Keratinocyte (primary cell): ENCODE results near the gene NR2E3.

Source experiments
- CTCF ChIP-seq, 3 experiments: IDR thresholded peaks in 1 of 3; conservative IDR thresholded peaks in 1 of 3; optimal IDR thresholded peaks in 1 of 3; 2 replicates in 2 of 3; 3 replicates in 1 of 3; pipeline versions ENCODE3 to v1.5.1; 2011; ENCODE audit warnings: low read length in 3 of 3, mild to moderate bottlenecking in 3 of 3, moderate library complexity in 2 of 3, control low read depth in 1 of 3, inconsistent platforms in 1 of 3; ENCODE audit not compliant: insufficient read depth in 2 of 3; ENCODE audit errors: extremely low read depth in 1 of 3
- EZH2 ChIP-seq: IDR thresholded peaks from one replicate; pipeline ENCODE4 v1.6.1; 2012; ENCODE audit warnings: inconsistent platforms, mild to moderate bottlenecking, low read length, moderate library complexity

GRCh38 chr15:71784719-71785118, 25.6 kb upstream of the NR2E3 start:
- TF ChIP-seq EZH2 (no peak), CTCF (optimal IDR thresholded peaks at IDR 0.05 in 1 of 3, IDR thresholded peaks at IDR 0.05 in 1 of 3, conservative IDR thresholded peaks at IDR 0.05 in 1 of 3; ENCODE audit: extremely low read depth in 1 of 3, insufficient read depth in 2 of 3, low read length in 3 of 3) (peak; percentile 35 to 52 (median 50))
